NB4 (cell line): Measurements from ENCODE around the gene VAC14.

Experiments used
- CTCF ChIP-seq: IDR thresholded peaks from one replicate; pipeline ENCODE4 v1.5.1; 2012; ENCODE audit warnings: low read depth, low read length
- POLR2A ChIP-seq: IDR thresholded peaks from 2 replicates; pipeline ENCODE4 v1.6.1; 2011; ENCODE audit warnings: mild to moderate bottlenecking; ENCODE audit not compliant: insufficient read length; ENCODE audit errors: extremely low read depth

DNA sequence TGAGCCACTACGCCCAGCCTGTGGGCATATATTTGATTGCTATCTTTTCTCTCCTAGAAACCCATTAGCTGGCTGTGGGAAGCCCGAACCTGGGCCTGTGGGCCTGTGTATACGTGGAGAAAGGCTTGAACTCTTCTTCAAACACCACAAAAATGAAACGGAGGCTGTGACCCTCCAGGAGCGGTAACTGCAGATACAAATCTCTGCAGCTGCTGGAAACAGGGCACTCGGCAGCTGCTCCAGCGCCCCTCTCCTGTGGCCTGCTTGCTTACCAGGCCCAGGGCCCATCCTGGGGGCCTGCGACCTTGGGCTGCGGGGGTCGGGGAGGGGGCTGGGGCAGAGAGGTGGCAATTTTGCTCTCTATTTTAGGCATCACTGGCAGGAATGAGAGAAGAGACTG, 87.1 kb downstream of the VAC14 start:
- no peak for TF ChIP-seq CTCF
- TF ChIP-seq POLR2A: no peak
